ENCODE data around the gene MMS19.
A peak's percentile ranks its signal among the peaks of the same experiment; 100 is the strongest.
"Not testable (repeated sequence)": the region's sequence is repeated elsewhere in the genome, so short reads cannot be mapped to it uniquely, and the experiment has no call there.

The MMS19 gene

GRCh38 chr10:97506199-97506991 is 8.2 kb upstream of the MMS19 start:
- DNase-seq (ENCODE audit: low read depth in 2 of 2): no peak

GRCh38 chr10:97505152-97505551 is 6.9 kb upstream of the MMS19 start:
- DNase-seq (ENCODE audit: low read depth in 2 of 2): no peak

- DNase-seq (ENCODE audit: low read depth in 2 of 2): no peak
These were observed 5.2 kb upstream of the MMS19 start for GRCh38 chr10:97503406-97503805.

DNA sequence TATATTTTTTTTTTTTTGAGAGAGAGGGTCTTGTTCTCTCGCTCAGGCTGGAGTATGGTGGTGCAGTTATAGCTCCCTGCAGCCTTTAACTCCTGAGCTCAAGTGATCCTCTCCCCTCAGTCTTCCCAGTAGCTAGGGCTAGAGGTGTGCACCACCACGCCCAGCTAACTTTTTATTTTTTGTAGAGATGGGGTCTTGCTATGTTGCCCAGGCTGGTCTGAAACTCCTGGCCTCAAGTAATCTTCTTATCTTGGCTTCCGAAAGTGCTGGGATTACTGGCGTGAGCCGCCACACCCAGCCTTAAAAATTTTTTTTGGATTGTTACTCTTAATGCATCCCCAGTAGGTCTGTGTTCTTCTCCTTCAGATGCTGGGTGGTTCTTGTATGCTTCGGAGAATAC is 4.7 kb upstream of the MMS19 start:
- DNase-seq (ENCODE audit: low read depth in 2 of 2): no peak

DNA sequence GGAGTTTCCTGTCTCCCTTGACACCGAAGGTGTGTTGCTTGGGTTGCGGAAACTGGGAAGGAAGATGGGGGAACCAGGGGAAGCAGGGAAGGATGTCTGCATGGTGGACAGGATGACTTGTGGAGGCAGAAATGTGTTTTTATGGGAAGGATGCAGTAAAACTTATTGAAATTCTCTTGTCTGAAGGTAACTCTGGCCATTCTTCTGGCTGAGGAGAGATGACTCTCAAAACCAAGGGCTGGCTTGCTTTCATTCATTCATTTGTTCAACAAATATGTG is 2.0 kb upstream of the MMS19 start:
- no peak for DNase-seq (ENCODE audit: low read depth in 2 of 2)

GRCh38 chr10:97499561-97500296 is 1.5 kb upstream of the MMS19 start:
- no peak for DNase-seq (ENCODE audit: low read depth in 2 of 2)

DNA sequence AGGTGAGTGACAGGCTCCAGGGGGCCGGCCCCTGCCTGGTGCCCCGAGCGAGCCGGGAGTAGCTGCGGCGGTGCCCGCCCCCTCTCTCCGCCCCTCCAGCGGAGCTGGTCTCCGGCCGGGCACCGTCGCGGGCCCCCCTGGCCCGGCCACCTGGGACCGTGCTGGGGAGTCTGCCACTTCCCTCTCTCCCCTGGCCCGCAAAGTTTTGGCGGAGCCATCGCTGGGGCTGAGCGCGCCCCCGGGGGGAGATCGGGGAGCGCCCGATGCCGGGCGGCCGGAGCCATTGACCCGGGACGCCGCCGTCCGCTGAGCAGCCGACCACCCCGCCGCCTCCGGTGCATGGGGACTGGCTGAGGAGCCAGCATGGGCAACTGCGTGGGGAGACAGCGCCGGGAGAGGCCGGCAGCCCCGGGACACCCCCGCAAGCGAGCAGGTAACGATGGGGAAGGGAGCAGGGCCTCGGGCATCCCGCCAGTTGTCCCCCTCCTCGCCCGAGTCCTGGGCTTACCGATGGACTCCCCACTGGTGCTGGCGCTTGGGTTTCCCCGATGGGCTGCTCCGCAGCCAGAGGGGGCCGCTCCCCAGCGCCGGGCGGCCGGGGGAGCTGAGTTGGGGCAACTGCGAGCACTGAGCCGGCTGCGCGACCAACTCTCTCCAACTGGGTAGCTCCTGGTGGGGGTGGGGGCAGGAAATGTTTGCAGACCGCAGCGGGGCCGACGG is 779 bp upstream of the MMS19 start, which contains the start of gene UBTD1:
Gene UBTD1, plus strand, starts transcription at position 84 of the 720 bp plus-strand sequence. Its CDS starts 280 bp downstream, at position 364.
- DNase-seq (ENCODE audit: low read depth in 2 of 2): no peak

GRCh38 chr10:97497572-97498075 is 598 bp downstream of the MMS19 start:
- DNase-seq (ENCODE audit: low read depth in 2 of 2): peak; percentile 47 to 50

- no peak for DNase-seq (ENCODE audit: low read depth in 2 of 2)
These were observed 3.2 kb downstream of the MMS19 start for GRCh38 chr10:97494863-97495506.

DNA sequence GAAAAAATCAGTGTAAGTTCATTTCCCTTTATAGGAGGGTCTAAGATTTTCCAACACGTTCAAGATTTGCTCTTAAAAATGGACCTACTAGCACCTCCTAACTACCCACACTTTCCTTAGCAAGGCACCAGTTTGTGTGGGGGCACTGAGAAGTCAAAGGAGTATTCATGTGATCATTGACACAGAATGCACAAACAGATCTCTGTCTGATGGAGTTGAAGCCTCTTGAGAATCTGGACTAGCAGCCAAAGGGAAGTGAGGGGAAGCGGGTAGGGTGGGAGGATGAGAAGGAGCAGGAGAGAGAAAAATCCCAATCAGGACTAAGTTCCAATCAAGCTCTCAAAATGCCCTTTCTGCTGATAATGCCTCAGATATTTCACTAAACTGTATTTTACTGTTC is 4.1 kb downstream of the MMS19 start:
- DNase-seq (ENCODE audit: low read depth in 2 of 2): no peak

GRCh38 chr10:97490592-97490991 is 7.6 kb downstream of the MMS19 start:
- no peak for DNase-seq (ENCODE audit: low read depth in 2 of 2)

GRCh38 chr10:97485647-97486281 is 12.5 kb downstream of the MMS19 start:
- no peak for DNase-seq (ENCODE audit: low read depth in 2 of 2)

GRCh38 chr10:97483921-97484320 is 14.3 kb downstream of the MMS19 start:
- DNase-seq (ENCODE audit: low read depth in 2 of 2): no peak

DNA sequence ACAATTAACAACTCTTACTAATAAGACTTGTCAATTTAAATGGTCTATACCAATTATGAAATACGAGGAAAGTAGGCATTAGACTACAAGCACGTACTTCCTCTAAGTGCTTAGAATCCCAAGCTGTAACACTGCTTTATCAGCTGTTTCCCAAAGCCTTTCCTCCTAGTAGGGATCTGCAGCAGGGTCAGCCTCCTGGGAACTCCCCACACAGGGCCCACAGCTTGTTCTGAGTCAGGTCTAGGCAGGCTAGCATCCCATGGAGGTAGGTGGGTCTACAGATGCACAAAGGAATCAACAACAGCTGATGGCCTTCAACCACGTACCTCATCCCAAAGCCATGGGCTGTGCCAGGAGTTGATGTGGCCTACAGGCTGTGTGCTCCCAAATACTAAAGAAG is 14.7 kb downstream of the MMS19 start:
- no peak for DNase-seq (ENCODE audit: low read depth in 2 of 2)

GRCh38 chr10:97482381-97482780 is 15.8 kb downstream of the MMS19 start:
- DNase-seq (ENCODE audit: low read depth in 2 of 2): no peak

- no peak for DNase-seq (ENCODE audit: low read depth in 2 of 2)
These were observed 17.2 kb downstream of the MMS19 start for GRCh38 chr10:97481071-97481470.

GRCh38 chr10:97479939-97480338 is 18.3 kb downstream of the MMS19 start:
- no peak for DNase-seq (ENCODE audit: low read depth in 2 of 2)

GRCh38 chr10:97479410-97479809 is 18.8 kb downstream of the MMS19 start:
- not testable (repeated sequence) for DNase-seq (ENCODE audit: low read depth in 2 of 2)

- no peak for DNase-seq (ENCODE audit: low read depth in 2 of 2)
These were observed 22.2 kb downstream of the MMS19 start for GRCh38 chr10:97475936-97476594.

DNA sequence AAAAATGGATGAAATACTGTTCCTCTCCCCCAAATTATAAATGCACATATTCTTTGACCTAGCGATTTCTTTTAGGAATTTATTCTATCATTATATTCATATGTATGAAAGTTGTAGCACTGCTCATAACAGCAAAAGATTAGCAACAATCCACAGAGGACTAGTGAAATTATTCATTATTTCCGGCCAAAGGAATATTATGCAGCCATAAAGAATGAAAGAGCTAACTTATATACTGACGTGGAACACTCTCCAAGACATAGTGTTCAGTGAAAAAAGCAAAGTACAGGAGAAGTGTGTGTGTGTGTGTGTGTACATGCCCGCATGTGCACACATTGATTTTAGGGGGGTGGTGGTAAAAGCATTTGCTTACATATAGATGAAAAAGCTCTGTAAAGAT is 23.3 kb downstream of the MMS19 start:
- DNase-seq (ENCODE audit: low read depth in 2 of 2): no peak

GRCh38 chr10:97468781-97469180 is 29.4 kb downstream of the MMS19 start:
- DNase-seq (ENCODE audit: low read depth in 2 of 2): not testable (repeated sequence)

All from fibroblast of skin of left quadriceps (primary cell).